Keratinocyte (primary cell): ENCODE data around the gene RSPH1.

ENCODE experiments used
- CTCF ChIP-seq, 3 experiments: IDR thresholded peaks in 1 of 3; conservative IDR thresholded peaks in 1 of 3; optimal IDR thresholded peaks in 1 of 3; 2 replicates in 2 of 3; 3 replicates in 1 of 3; pipeline versions ENCODE3 to v1.5.1; 2011; ENCODE audit warnings: low read length in 3 of 3, mild to moderate bottlenecking in 3 of 3, moderate library complexity in 2 of 3, control low read depth in 1 of 3, inconsistent platforms in 1 of 3; ENCODE audit not compliant: insufficient read depth in 2 of 3; ENCODE audit errors: extremely low read depth in 1 of 3
- EZH2 ChIP-seq: IDR thresholded peaks from one replicate; pipeline ENCODE4 v1.6.1; 2012; ENCODE audit warnings: inconsistent platforms, mild to moderate bottlenecking, low read length, moderate library complexity

DNA sequence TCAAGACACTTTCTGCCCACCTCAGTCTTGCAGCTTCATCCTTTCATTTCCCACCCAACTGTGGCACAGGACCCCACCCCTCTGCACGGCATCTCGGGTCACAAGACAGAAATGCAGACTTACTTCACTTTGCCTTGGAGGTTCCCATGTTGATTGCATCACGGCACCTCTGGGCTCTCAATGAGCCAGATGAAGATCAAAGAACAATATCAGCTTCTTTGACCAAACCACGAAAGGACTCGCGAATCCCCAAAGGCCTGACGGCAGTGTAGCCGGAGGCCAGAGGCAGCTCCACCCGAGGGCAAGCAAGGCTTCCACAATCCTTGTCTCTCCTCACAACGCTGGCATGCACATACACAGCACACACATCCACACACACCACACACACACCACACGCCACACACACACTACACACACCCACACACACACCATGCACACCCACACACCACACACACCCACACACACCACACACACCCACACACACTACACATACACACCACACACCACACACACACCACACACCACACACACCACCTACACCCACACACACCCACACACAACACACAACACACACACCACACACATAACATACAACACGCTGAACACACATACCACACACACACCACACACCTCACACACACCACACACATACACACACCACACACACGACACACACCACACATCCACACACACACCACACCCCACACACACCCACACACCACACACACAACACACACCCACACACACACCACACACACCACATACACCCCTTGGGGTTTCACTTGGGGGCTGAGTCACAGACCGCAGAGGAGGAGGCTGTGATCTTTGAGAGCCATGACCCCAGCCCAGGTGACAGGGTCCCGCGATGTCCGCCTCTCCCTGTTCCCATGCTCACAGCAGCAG, 56.5 kb downstream of the RSPH1 start:
- no peak for TF ChIP-seq EZH2
- TF ChIP-seq CTCF (optimal IDR thresholded peaks at IDR 0.05 in 1 of 3, IDR thresholded peaks at IDR 0.05 in 1 of 3, conservative IDR thresholded peaks at IDR 0.05 in 1 of 3; ENCODE audit: extremely low read depth in 1 of 3, insufficient read depth in 2 of 3, low read length in 3 of 3) = no peak
